T-helper 1 cell treated with Interleukin-12 subunit alpha and Interleukin-12 subunit beta and Interleukin-4 antibody, amounts not matched to agents 30 μg/mL and 1 μg/mL, for 36 hours (primary cell): ENCODE measurements around the gene INCA1.
"Not testable (repeated sequence)": the region's sequence is repeated elsewhere in the genome, so short reads cannot be mapped to it uniquely, and the experiment has no call there.

Experiments
- H3K27ac Mint-ChIP-seq: one replicate; pipeline ENCODE4 v1.8.0; 2021; ENCODE audit warnings: mild to moderate bottlenecking, mixed read lengths
- H3K27me3 Mint-ChIP-seq: one replicate; pipeline ENCODE4 v1.8.0; 2021; ENCODE audit warnings: low read depth, mixed read lengths
- H3K36me3 Mint-ChIP-seq: one replicate; pipeline ENCODE4 v1.8.0; 2021; ENCODE audit warnings: low read depth, mixed read lengths
- H3K4me1 Mint-ChIP-seq: one replicate; pipeline ENCODE4 v1.8.0; 2021; ENCODE audit warnings: low read depth, mixed read lengths
- H3K4me3 Mint-ChIP-seq: one replicate; pipeline ENCODE4 v1.8.0; 2021; ENCODE audit warnings: mild to moderate bottlenecking, moderate library complexity, mixed read lengths
- H3K9me3 Mint-ChIP-seq: one replicate; pipeline ENCODE4 v1.8.0; 2021; ENCODE audit warnings: mixed read lengths

The INCA1 gene, protein sequence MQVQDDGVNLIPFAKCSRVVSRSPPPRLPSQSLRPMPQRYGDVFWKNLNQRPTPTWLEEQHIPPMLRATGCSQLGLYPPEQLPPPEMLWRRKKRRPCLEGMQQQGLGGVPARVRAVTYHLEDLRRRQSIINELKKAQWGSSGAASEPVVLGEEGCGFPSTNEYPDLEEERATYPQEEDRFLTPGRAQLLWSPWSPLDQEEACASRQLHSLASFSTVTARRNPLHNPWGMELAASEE

DNA sequence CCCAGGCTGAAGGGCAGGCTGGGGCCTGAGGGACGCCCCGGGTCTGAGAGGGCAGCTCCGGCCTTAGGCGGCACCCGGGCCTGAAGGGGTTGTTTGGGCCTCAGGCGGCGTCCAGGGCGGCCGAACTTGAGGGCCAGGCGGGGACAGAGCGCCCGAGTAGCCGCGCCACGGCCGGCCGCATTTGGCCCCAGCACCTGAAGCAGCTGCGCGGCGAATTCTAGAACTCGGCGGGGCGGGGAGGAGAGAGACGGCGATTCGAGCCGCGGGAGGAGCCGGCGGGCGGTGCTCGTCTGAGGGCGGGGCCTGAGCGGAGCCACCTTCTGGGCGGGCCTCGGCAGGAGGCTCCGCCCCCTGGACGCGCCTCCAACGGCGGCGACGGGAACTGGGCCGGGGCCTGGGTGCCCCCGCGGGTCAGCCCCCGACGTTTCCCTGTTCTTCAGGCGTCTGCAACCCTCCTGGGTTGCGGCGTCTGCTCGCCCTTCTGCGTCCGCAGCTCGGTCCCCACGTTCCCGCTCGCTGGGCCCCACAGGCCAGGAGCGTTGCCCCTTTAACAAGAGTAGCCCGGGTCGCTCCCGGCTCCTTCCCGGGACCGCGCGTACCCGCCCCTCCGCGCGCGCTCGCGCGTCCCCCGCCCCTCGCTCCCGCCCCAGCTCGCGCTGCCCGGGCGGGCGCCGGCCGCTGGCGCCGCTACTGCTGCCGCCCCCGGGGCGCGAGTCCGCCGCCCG, at the start of gene INCA1, which contains the start of gene KIF1C:
Gene INCA1 (minus strand): TSS at position 221 of the 725 bp plus-strand sequence. CDS start 3,085 bp downstream, outside the sequence.
Gene KIF1C (plus strand): TSS at position 649 of the 725 bp plus-strand sequence. CDS start 2,297 bp downstream, outside the sequence.
- peak within 1 kb of the TSS; percentile 57 for H3K27ac Mint-ChIP-seq
- peaks cover 6% of the 10 kb centered on the region for H3K27me3 Mint-ChIP-seq
- peaks cover 14% of the 10 kb centered on the region for H3K36me3 Mint-ChIP-seq
- peaks cover 15% of the 10 kb centered on the region for H3K4me1 Mint-ChIP-seq
- peak within 1 kb of the TSS; percentile 87 for H3K4me3 Mint-ChIP-seq
- no peaks in the 10 kb centered on the region for H3K9me3 Mint-ChIP-seq

DNA sequence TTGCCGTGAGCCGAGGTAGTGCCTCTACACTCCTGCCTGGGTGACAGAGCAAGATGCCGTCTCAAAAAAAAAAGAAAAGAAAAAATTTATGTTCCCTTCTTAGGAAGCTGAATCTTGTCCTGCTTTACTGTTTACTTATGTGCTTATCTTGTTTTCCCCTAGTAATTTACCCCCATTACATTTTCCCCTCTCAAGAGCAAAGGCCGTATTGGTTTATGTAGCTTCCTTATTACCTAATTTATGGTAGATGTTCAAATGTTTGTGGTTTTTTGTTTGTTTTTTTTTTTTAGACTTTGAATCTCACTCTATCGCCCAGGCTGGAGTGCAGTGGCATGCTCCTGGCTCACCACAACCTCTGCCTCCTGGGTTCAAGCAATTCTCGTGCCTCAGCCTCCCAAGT, 48.2 kb upstream of the INCA1 start:
- no peaks in the 10 kb centered on the region for H3K27me3 Mint-ChIP-seq
- no peaks in the 10 kb centered on the region for H3K9me3 Mint-ChIP-seq
- H3K4me1 Mint-ChIP-seq, result peaks cover 41% of the 10 kb centered on the region
- peak overlapping the region; percentile 64 for H3K27ac Mint-ChIP-seq
- no peak overlapping the region for H3K4me3 Mint-ChIP-seq
- peaks cover 34% of the 10 kb centered on the region for H3K36me3 Mint-ChIP-seq

DNA sequence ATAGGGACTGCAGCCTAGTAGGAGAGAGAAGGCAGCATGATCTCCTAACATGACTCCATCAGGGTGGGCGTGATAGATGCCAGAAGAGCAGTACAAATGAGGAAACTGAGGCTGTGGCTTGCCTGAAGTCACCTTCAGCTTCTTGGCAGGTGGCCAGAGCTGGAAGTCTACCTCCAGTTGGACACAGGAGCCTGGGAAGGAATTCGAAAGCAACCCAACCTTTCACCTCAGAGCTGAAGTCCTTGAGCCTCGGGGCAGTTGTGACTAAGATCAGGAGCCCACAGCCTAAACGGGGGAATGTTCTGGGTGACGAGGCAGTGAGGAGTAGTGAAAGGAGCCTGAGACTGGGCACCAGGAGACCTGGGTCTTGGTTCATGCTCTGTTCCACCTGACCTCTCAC, 47.3 kb upstream of the INCA1 start:
- H3K27ac Mint-ChIP-seq, result peak overlapping the region; percentile 11
- H3K9me3 Mint-ChIP-seq, result no peaks in the 10 kb centered on the region
- no peak overlapping the region for H3K4me3 Mint-ChIP-seq

DNA sequence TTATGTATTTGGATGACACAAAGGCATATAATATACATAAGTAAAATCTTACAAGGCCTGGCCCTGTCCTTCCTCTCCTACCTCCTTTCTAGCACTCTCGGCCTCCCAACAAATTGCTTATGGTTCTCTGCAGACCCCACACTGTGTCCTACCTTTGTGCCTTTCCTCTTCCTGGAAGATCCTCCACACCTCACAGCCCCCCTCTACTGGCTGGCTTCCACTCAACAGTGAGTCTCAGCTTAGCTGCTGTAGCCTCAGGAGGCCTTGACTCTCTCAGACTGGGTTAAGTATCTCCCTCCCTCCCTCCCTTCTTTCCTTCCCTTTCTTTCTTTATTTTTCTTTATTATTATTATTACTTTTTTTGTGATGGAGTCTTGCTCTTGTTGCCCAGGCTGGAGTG, 46.2 kb upstream of the INCA1 start:
- peak overlapping the region; percentile 80 for H3K27ac Mint-ChIP-seq
- no peaks in the 10 kb centered on the region for H3K27me3 Mint-ChIP-seq
- peaks cover 30% of the 10 kb centered on the region for H3K36me3 Mint-ChIP-seq
- H3K4me1 Mint-ChIP-seq, result peaks cover 39% of the 10 kb centered on the region
- H3K9me3 Mint-ChIP-seq, result no peaks in the 10 kb centered on the region
- H3K4me3 Mint-ChIP-seq, result peak overlapping the region; percentile 97

More for the DNA sequence above, 47.3 kb upstream of the INCA1 start:
- peaks cover 32% of the 10 kb centered on the region for H3K36me3 Mint-ChIP-seq
- no peaks in the 10 kb centered on the region for H3K27me3 Mint-ChIP-seq
- H3K4me1 Mint-ChIP-seq, result peaks cover 44% of the 10 kb centered on the region

DNA sequence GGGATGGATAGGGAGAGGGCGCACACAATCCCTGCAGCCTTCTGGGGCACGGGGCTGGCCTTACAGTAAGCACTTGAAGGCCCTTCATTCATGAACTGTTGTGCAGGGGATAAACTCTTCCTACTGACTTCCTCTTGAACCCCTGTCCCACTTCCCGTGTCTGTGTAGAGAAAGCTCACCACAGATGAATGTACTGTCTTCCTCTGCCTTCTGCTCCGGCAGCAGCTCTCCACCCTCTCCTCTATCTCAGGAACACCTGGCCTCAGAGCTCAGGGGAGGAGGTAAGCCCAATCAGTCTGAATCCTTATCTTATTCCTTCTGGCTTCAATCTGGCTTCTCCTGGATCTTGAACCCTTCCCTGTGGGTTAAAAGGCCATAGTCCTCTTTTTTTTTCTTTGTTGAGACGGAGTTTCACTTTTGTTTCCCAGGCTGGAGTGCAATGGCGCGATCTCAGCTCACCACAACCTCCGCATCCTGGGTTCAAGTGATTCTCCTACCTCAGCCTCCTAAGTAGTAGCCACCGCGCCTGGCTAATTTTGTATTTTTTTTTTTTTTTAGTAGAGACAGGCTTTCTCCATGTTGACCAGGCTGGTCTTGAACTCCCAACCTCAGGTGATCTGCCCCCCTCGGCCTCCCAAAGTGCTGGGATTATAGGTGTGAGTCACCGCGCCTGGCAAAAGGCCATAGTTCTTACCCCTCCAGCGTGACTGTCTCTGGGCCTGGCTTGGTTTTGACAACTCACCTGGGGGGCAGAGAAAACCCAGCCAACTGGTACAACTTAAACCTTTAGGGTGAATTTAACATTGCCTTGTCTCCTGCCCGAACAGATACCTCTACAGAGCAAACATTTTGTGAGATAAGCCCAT, 45.1 kb upstream of the INCA1 start:
- Mint-ChIP-seq H3K4me3 (peak overlapping the region; percentile 97), H3K4me1 (peaks cover 32% of the 10 kb centered on the region), H3K27me3 (peaks cover 3% of the 10 kb centered on the region), H3K9me3 (no peaks in the 10 kb centered on the region), H3K27ac (peak overlapping the region; percentile 99), H3K36me3 (peaks cover 27% of the 10 kb centered on the region)

DNA sequence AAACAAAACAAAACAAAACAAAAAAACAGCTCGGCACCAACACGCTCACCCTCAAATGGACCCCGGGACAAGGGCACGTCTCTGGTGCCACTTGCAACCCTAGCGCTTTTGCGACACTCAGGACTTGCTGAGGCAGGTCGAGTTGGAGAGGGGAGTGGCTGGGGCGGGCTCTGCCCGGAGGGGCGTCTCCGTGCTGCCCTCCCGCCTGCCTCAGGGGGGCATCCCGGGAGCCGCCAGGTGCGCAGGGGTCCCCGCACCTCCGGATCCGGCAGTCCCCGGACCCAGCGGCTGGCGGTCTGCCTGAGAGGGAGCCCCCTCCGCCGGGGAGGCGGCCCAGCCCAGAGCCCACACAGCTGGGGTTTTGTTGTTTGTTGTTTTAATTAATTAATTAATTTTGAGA, 38.0 kb upstream of the INCA1 start, which contains the start of gene SLC52A1:
Gene SLC52A1 (minus strand): TSS at position 112 of the 400 bp plus-strand sequence. CDS start 820 bp downstream, outside the sequence.
- no peak within 1 kb of the TSS for H3K27ac Mint-ChIP-seq
- no peak within 1 kb of the TSS for H3K4me3 Mint-ChIP-seq

DNA sequence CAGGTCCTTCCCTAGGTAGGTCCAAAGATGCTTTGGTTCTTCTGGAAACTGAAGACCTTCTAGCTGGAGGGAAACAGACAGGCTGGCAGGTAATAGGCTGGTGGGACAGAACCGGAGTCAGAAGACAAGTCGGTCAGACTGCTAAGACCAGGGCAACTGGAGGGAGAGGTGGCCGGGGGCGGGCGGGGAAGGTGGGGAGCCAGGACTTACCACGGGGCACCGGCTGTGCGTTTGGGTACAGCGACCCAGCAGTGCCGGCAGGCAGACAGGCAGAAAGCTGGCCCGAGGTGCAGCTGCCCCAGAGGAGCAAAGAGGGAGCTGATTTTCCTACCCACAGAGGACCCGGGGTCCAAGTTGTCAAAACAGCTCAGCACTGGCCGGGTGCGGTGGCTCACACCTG, 37.3 kb upstream of the INCA1 start:
- Mint-ChIP-seq H3K9me3 (no peaks in the 10 kb centered on the region), H3K4me1 (peaks cover 17% of the 10 kb centered on the region), H3K27me3 (peaks cover 9% of the 10 kb centered on the region), H3K4me3 (no peak overlapping the region), H3K36me3 (peaks cover 1% of the 10 kb centered on the region), H3K27ac (no peak overlapping the region)

More for the DNA sequence above, 38.0 kb upstream of the INCA1 start, which contains the start of gene SLC52A1:
- Mint-ChIP-seq H3K4me1 (peaks cover 19% of the 10 kb centered on the region), H3K36me3 (peaks cover 4% of the 10 kb centered on the region), H3K9me3 (no peaks in the 10 kb centered on the region), H3K27me3 (peaks cover 9% of the 10 kb centered on the region)

DNA sequence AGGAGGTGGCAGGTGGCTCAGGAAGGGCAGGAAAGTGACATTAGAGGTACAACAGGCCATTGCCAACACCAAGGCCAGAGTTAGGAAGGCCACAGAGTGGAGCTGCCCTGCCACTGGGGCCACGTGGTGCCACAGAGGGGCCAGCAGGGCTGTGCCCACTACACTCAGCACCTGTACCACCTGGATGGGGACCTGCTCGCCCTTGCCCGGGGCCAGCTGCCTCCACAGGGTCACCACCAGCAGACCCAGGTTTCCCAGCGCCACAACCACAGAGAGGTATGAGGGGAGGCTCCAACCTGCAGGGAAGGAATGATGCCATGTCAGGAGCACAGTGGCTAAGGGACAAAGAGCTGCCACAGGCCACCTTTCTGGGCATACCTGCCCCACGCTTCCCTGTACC, 36.7 kb upstream of the INCA1 start:
- H3K4me3 Mint-ChIP-seq, result no peak overlapping the region
- H3K27me3 Mint-ChIP-seq, result peaks cover 9% of the 10 kb centered on the region
- no peaks in the 10 kb centered on the region for H3K36me3 Mint-ChIP-seq
- peaks cover 15% of the 10 kb centered on the region for H3K4me1 Mint-ChIP-seq
- H3K27ac Mint-ChIP-seq, result no peak overlapping the region
- H3K9me3 Mint-ChIP-seq, result no peaks in the 10 kb centered on the region

DNA sequence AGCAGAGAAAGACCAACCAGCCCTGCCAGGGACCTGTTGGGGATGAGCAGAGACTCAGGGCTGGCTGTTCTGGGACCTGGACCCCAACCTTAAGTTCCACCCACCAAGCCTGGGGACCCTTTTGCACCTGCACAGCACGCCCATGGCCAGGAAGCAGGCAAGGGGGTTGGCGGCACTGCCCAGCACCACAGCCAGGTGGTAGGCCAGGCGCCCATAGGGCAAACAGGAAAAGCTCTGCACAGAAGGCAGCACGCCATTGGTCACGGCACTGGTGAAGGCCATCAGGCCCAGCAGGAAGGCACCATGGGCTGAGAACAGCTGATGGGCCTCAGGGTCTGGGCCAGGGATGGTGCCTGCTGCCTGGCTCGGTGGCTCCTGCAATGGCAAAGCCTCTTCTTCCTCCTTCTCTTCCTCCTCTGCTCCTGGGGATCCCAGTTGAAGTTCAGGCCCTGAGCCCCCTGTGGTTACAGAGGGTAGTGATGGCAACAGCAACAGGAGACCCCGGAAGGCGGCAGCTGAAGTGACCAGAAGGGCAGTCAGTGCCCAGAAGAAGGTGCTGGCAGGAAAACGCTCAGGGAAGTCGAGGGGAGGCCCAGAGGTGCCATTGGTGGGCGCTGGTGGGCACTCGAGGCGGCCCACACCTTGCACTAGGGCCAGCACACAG, 36.2 kb upstream of the INCA1 start:
- H3K36me3 Mint-ChIP-seq, result no peaks in the 10 kb centered on the region
- no peaks in the 10 kb centered on the region for H3K9me3 Mint-ChIP-seq
- H3K27me3 Mint-ChIP-seq, result peaks cover 9% of the 10 kb centered on the region
- no peak overlapping the region for H3K4me3 Mint-ChIP-seq
- H3K4me1 Mint-ChIP-seq, result peaks cover 15% of the 10 kb centered on the region
- H3K27ac Mint-ChIP-seq, result no peak overlapping the region

DNA sequence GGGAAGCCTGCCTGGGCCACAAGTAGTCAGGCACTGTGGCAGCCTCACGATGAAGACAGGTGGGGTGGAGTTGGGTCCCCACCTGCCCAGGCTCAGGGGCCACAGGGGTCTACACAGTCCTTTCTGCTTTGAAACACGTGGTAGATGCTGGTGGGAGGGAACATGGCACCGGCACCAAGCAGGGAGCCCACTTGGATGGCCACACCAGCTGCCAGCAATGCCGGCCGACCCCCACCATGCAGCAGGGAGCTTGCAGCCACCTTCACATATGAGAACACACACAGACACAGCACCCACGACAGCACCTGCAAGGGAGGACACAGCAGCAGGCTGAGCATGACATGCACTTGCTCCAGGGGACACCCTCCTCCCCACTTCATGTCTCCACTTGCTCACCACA, 35.5 kb upstream of the INCA1 start:
- Mint-ChIP-seq H3K27ac (no peak overlapping the region), H3K4me3 (no peak overlapping the region), H3K4me1 (peaks cover 15% of the 10 kb centered on the region), H3K27me3 (peaks cover 9% of the 10 kb centered on the region), H3K9me3 (no peaks in the 10 kb centered on the region), H3K36me3 (no peaks in the 10 kb centered on the region)

DNA sequence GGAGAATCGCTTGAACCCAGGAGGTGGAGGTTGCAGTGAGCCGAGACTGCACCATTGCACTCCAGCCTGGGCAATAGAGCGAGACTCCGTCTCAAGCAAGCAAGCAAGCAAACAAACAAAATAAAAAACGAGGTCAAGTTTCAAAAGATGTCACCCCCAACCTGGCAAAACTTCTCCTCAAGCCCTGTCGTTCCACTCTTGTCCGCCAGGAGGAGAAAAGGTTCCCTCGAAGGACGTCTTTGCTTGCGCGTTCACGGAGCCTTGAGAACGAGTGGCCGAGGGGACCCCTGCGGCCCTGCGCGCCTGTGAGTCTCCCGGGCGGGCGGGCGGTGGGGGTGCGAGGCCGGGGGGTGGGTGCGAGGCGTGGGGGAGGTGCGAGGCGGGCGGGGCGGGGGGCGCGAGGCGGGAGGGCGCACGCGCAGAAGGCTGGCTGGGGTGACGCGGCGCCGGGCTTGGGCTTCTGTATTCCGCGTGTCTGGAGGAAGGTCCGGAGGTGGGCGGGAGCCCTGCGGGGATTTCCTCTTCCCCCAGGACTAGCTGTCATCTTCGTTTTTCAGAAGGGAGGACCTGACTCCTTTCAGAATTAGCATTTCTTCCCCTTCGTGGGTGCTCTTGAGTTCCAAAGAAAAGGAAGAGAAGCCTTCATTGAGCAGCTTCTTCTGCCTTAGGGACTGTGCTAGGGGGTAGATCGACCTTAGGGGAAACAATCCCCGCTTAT, 34.2 kb upstream of the INCA1 start:
- no peaks in the 10 kb centered on the region for H3K9me3 Mint-ChIP-seq
- H3K27me3 Mint-ChIP-seq, result peaks cover 5% of the 10 kb centered on the region
- H3K4me1 Mint-ChIP-seq, result peaks cover 15% of the 10 kb centered on the region
- H3K36me3 Mint-ChIP-seq, result no peaks in the 10 kb centered on the region
- H3K27ac Mint-ChIP-seq, result peak overlapping the region; percentile 92
- peak overlapping the region; percentile 83 for H3K4me3 Mint-ChIP-seq

DNA sequence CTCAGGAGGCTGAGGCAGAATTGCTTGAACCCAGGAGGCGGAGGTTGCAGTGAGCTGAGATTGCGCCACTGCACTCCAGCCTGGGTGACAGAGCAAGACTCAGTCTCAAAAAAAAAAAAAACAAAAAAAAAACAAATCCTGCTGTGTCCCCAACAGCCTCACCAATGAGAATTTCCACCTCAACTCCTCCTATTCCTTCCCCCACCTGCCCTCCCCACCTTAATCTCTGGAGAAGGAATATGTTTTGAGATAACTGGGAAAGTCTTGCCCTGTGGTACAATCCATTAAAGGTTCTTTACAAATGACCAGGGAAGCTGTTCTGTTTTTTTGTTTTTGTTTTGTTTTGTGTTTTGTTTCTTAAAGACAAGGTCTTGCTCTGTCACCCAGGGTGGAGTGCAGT, 32.8 kb upstream of the INCA1 start:
- H3K27ac Mint-ChIP-seq, result not testable (repeated sequence)

DNA sequence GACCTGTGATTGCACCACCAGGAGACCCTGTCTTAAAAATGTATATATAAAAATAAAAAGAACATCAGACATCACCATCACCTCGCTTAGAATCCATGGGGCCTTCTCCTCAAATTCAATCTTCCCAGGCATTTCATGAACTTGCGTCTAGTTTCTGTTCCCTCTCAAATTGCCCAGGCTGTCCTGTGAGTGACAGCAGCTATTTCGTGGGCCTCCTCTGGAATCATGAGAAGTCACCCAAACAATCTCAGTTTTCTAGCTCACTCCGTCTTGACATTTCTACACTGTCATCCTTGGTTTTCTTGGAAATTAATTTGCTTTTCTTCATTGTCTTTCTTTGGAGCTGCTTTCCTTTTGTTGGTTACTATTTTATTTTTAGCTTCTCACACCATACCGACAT, 30.6 kb upstream of the INCA1 start:
- Mint-ChIP-seq H3K27ac (peak overlapping the region; percentile 0), H3K27me3 (no peaks in the 10 kb centered on the region), H3K4me3 (no peak overlapping the region), H3K36me3 (peaks cover 3% of the 10 kb centered on the region), H3K4me1 (peaks cover 15% of the 10 kb centered on the region), H3K9me3 (no peaks in the 10 kb centered on the region)

More for the DNA sequence above, 32.8 kb upstream of the INCA1 start:
- not testable (repeated sequence) for H3K36me3 Mint-ChIP-seq, H3K4me3 Mint-ChIP-seq, H3K27me3 Mint-ChIP-seq, H3K9me3 Mint-ChIP-seq
- peaks cover 15% of the 10 kb centered on the region for H3K4me1 Mint-ChIP-seq
